Activated naive CD8-positive, alpha-beta T cell treated with anti-CD3 and anti-CD28 coated beads, Interleukin-2, amount 50 U/mL, for 24 hours (primary cell): ENCODE data around the gene PKD2.
"Not testable (repeated sequence)": the region's sequence is repeated elsewhere in the genome, so short reads cannot be mapped to it uniquely, and the experiment has no call there.

Experiments
- ATAC-seq: fragments of 150-1000 bp; cut with Tn5 transposase; one replicate; pipeline ENCODE4 v1.10.0; 2021
- DNase-seq: peaks from one replicate; pipeline ENCODE4 v3.0.0; 2021
- H3K27ac Mint-ChIP-seq: one replicate; pipeline ENCODE4 v1.8.0; 2021; ENCODE audit warnings: mild to moderate bottlenecking, mixed read lengths
- H3K27me3 Mint-ChIP-seq: one replicate; pipeline ENCODE4 v1.8.0; 2021; ENCODE audit warnings: mixed read lengths
- H3K36me3 Mint-ChIP-seq: one replicate; pipeline ENCODE4 v1.8.0; 2021; ENCODE audit warnings: low read depth, mixed read lengths
- H3K4me1 Mint-ChIP-seq: one replicate; pipeline ENCODE4 v1.8.0; 2021; ENCODE audit warnings: mixed read lengths
- H3K4me3 Mint-ChIP-seq: one replicate; pipeline ENCODE4 v1.8.0; 2021; ENCODE audit warnings: mild to moderate bottlenecking, moderate library complexity, mixed read lengths
- H3K9me3 Mint-ChIP-seq: one replicate; pipeline ENCODE4 v1.8.0; 2021; ENCODE audit warnings: mixed read lengths

PKD2 gene

GRCh38 chr4:88115587-88115986 is 108.2 kb downstream of the PKD2 start:
- H3K4me1 Mint-ChIP-seq = no peaks in the 10 kb centered on the region
- no peak overlapping the region for H3K4me3 Mint-ChIP-seq
- DNase-seq (no peak), ATAC-seq (no peak)
- no peaks in the 10 kb centered on the region for H3K27me3 Mint-ChIP-seq
- H3K36me3 Mint-ChIP-seq = peaks cover 8% of the 10 kb centered on the region
- peaks cover 19% of the 10 kb centered on the region for H3K9me3 Mint-ChIP-seq
- no peak overlapping the region for H3K27ac Mint-ChIP-seq

- Mint-ChIP-seq H3K36me3 (peaks cover 15% of the 10 kb centered on the region), H3K9me3 (peaks cover 28% of the 10 kb centered on the region), H3K27ac (no peak overlapping the region), H3K4me3 (no peak overlapping the region), H3K27me3 (peaks cover 1% of the 10 kb centered on the region), H3K4me1 (no peaks in the 10 kb centered on the region)
- DNase-seq (no peak), ATAC-seq (no peak)
These were observed 112.5 kb downstream of the PKD2 start for GRCh38 chr4:88119943-88120342.

- H3K4me3 Mint-ChIP-seq, DNase-seq, ATAC-seq, H3K4me1 Mint-ChIP-seq, H3K27ac Mint-ChIP-seq, H3K27me3 Mint-ChIP-seq: not testable (repeated sequence)
- peaks cover 28% of the 10 kb centered on the region for H3K9me3 Mint-ChIP-seq
- H3K36me3 Mint-ChIP-seq = peaks cover 15% of the 10 kb centered on the region
These were observed 114.8 kb downstream of the PKD2 start for GRCh38 chr4:88122260-88122659.
